RWPE2 (cell line): Measurements from ENCODE around the gene SPRY4.

Source experiments
- ATAC-seq: fragments of 200-7000 bp; cut with Tn5 transposase; 3 replicates; pipeline ENCODE4 v1.9.1; 2021; ENCODE audit warnings: low read depth
- DNase-seq: peaks from one replicate; pipeline ENCODE4 v3.0.0-alpha.2; 2020; ENCODE audit warnings: low spot score
- H3K27ac ChIP-seq: fragments of 450-650 bp; 2 replicates; pipeline ENCODE4 v1.5.1; 2017; ENCODE audit warnings: mild to moderate bottlenecking; ENCODE audit not compliant: poor library complexity, severe bottlenecking
- H3K27me3 ChIP-seq: fragments of 250-450 bp; sonication (Bioruptor Pico); 2 replicates; pipeline ENCODE4 v1.5.1; 2021; ENCODE audit warnings: mild to moderate bottlenecking, moderate library complexity; ENCODE audit not compliant: insufficient read depth, poor library complexity, severe bottlenecking
- H3K36me3 ChIP-seq: fragments of 250-450 bp; sonication (Bioruptor Pico); 2 replicates; pipeline ENCODE4 v1.5.1; 2020; ENCODE audit warnings: low read depth, mild to moderate bottlenecking, moderate library complexity
- H3K4me1 ChIP-seq: fragments of 250-450 bp; sonication (Bioruptor Pico); 2 replicates; pipeline ENCODE4 v1.5.1; 2021; ENCODE audit warnings: mild to moderate bottlenecking, moderate library complexity; ENCODE audit not compliant: insufficient read depth, poor library complexity, severe bottlenecking
- H3K4me3 ChIP-seq: fragments of 250-450 bp; sonication (Bioruptor Pico); 2 replicates; pipeline ENCODE4 v1.5.1; 2021; ENCODE audit warnings: mild to moderate bottlenecking, moderate library complexity; ENCODE audit not compliant: severe bottlenecking
- H3K9me3 ChIP-seq: fragments of 250-450 bp; sonication (Bioruptor Pico); 2 replicates; pipeline ENCODE4 v1.5.1; 2021; ENCODE audit warnings: mild to moderate bottlenecking, moderate library complexity; ENCODE audit not compliant: severe bottlenecking
- CTCF ChIP-seq: fragments of 450-650 bp; IDR thresholded peaks from one replicate; pipeline ENCODE4 v1.5.1; 2017; ENCODE audit warnings: mild to moderate bottlenecking, moderate library complexity; ENCODE audit not compliant: poor library complexity, severe bottlenecking

The SPRY4 gene

GRCh38 chr5:142292808-142293207 lies 32.0 kb downstream of the SPRY4 start:
- H3K4me1 ChIP-seq, result peaks cover 8% of the 10 kb centered on the region
- no peak overlapping the region for H3K27ac ChIP-seq
- H3K27me3 ChIP-seq, result no peaks in the 10 kb centered on the region
- H3K4me3 ChIP-seq, result no peak overlapping the region
- no peaks in the 10 kb centered on the region for H3K9me3 ChIP-seq
- DNase-seq (no peak), ATAC-seq (no peak)
- no peaks in the 10 kb centered on the region for H3K36me3 ChIP-seq
- no peak for TF ChIP-seq CTCF

DNA sequence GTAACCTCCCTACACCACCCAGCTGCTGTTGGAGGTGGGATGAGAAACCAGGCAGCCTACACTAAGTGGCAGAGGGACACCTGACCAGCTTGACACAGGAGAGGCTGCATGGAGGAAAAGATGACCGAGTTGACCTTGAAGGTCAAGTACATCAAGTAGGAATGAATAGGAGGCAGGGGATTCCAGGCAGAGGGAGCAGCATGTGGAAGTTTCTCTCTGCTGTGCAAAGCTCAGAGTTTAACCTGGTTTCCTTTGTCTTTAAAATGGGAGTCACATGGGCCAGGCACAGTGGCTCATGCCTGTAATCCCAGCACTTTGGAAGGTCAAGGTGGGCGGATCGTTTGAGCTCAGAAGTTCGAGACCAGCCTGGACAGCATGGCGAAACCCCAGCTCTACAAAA lies 32.6 kb downstream of the SPRY4 start:
- ATAC-seq (no peak), DNase-seq (no peak)
- no peak overlapping the region for H3K27ac ChIP-seq
- H3K27me3 ChIP-seq, result no peaks in the 10 kb centered on the region
- H3K4me3 ChIP-seq, result no peak overlapping the region
- TF ChIP-seq CTCF, result no peak
- no peaks in the 10 kb centered on the region for H3K9me3 ChIP-seq
- H3K36me3 ChIP-seq, result no peaks in the 10 kb centered on the region
- H3K4me1 ChIP-seq, result peaks cover 8% of the 10 kb centered on the region

- H3K4me1 ChIP-seq, result peaks cover 8% of the 10 kb centered on the region
- no peak overlapping the region for H3K27ac ChIP-seq
- no peak for TF ChIP-seq CTCF
- no peak for ATAC-seq
- DNase-seq, result no peak
- H3K36me3 ChIP-seq, result no peaks in the 10 kb centered on the region
- no peaks in the 10 kb centered on the region for H3K27me3 ChIP-seq
- H3K4me3 ChIP-seq, result no peak overlapping the region
- H3K9me3 ChIP-seq, result no peaks in the 10 kb centered on the region
Measured at GRCh38 chr5:142290577-142291299, 34.1 kb downstream of the SPRY4 start.

- H3K27ac ChIP-seq, result no peak overlapping the region
Measured at GRCh38 chr5:142289708-142290576, 34.9 kb downstream of the SPRY4 start.

More at GRCh38 chr5:142289708-142290576, 34.9 kb downstream of the SPRY4 start:
- Histone ChIP-seq H3K4me3 (no peak overlapping the region), H3K9me3 (no peaks in the 10 kb centered on the region), H3K27me3 (no peaks in the 10 kb centered on the region), H3K4me1 (peaks cover 8% of the 10 kb centered on the region), H3K36me3 (no peaks in the 10 kb centered on the region)
- ATAC-seq (no peak), DNase-seq (no peak)
- no peak for TF ChIP-seq CTCF
